ENCODE results near the gene IFFO2.

DNA sequence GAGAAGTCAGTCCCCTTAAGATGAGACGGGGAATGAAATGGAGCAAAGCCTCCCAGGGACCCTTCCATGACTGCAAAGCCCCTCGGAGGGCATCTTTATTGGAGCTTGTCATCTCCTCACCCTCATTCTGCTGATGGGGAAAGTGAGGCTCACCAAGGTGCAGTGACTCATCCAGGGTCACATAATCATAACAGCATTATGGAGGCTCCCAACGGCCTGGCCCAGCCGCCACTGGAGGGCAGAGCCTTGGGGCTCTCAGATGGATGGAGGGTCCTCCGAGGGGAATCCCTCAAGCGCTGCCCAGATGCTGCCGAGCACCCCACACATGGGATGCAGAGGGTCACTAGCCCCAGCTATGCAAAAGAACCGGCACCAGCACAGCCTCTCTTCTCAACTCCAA lies 18.9 kb downstream of the IFFO2 start:
- TF ChIP-seq YY1 (IDR thresholded peaks at IDR 0.05; ENCODE audit: extremely low read depth, insufficient replicate concordance, low read depth, low read length) (no peak), POLR2A (IDR thresholded peaks at IDR 0.05; ENCODE audit: borderline replicate concordance, extremely low read depth, insufficient read depth, insufficient read length) (no peak), EZH2 (IDR thresholded peaks at IDR 0.05) (no peak), CEBPB (IDR thresholded peaks at IDR 0.05; ENCODE audit: low read depth) (no peak), REST (IDR thresholded peaks at IDR 0.05; ENCODE audit: low read depth) (no peak), ELF1 (IDR thresholded peaks at IDR 0.05; ENCODE audit: borderline replicate concordance, low read depth) (no peak), CTCF (IDR thresholded peaks at IDR 0.05 in 2 of 3, conservative IDR thresholded peaks at IDR 0.05 in 1 of 3; ENCODE audit: borderline replicate concordance in 1 of 3, insufficient read depth in 1 of 3, low read depth in 2 of 3, low read length in 2 of 3) (no peak), POLR2AphosphoS5 (IDR thresholded peaks at IDR 0.05; ENCODE audit: low read depth, low read length) (no peak), CBX3 (IDR thresholded peaks at IDR 0.05; ENCODE audit: low read depth) (no peak), RAD21 (IDR thresholded peaks at IDR 0.05; ENCODE audit: low read depth) (no peak), MAX (IDR thresholded peaks at IDR 0.05) (no peak)
